ENCODE data around the gene RNF41. TPM values are rescaled to one million over a fixed set of nuclear protein-coding genes. Genes with fewer than 3 reads are reported as not detected.
A peak's percentile ranks its signal among the peaks of the same experiment; 100 is the strongest.

Gene RNF41
- total and polyA plus RNA-seq, 2 experiments from 2014 or later, result 39.4 to 125 TPM

DNA sequence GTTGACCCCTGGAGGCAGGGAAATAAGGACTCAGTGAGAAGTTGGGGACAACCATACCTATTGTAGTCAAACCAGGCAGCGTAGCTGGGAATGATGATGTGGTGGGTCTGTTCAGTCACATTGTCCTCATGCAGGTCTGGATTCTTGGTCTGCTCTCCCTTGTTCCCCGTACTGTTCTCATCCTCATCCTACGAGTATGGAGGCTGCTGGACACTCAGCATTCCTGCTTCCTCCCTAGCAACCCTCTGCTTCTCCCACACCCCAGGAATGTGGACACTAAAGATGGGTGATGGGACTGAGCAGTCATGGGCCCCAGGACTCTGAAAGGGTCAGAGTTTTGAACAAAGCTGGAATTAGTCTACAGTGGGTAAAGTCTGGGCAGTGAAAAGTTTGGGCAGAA is 43.4 kb downstream of the RNF41 start:
- in situ Hi-C loops (cut with MboI), result no loop called here
- H4K20me1 ChIP-seq (ENCODE audit: insufficient read depth), result no peaks in the 10 kb centered on the region
- TF ChIP-seq EZH2phosphoT487 (IDR thresholded peaks at IDR 0.05; ENCODE audit: insufficient read depth, low read depth) (no peak), EZH2 (IDR thresholded peaks at IDR 0.05; ENCODE audit: insufficient read depth, poor library complexity, severe bottlenecking) (no peak)

DNA sequence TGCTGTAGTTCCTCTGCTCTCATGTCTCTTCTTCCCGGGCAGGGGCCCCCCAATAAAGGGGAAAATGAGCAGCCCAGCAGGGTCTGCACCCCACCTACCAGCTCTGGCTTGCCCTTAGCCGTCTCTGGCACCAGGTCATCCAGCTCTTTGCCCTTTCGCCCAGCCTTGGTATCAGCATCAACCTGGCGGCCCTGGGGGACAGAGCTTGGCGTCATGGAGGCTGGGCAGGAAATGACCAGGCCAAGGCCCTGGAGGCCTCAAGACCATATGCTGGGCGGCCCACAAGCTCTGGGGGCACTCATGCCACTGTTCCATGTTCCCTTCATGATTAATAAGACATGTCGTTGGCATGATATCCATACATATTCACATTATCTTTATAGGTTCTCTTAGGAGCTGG is 48.9 kb downstream of the RNF41 start:
- H3K79me2 ChIP-seq (ENCODE audit: insufficient read depth), result no peaks in the 10 kb centered on the region
- TF ChIP-seq EZH2phosphoT487 (IDR thresholded peaks at IDR 0.05; ENCODE audit: insufficient read depth, low read depth), result no peak
- TF ChIP-seq EZH2 (IDR thresholded peaks at IDR 0.05; ENCODE audit: insufficient read depth, poor library complexity, severe bottlenecking), result no peak
- no peaks in the 10 kb centered on the region for H3K9me3 ChIP-seq (ENCODE audit: low read depth)
- H3K27ac ChIP-seq, result no peak overlapping the region
- no peaks in the 10 kb centered on the region for H3K27me3 ChIP-seq (replicated peaks; ENCODE audit: insufficient read depth)
- peaks cover 37% of the 10 kb centered on the region; the same call in 1 of the 2 replicates for H3K36me3 ChIP-seq (ENCODE audit: low read depth)
- no peak overlapping the region for H3K4me2 ChIP-seq (ENCODE audit: unreplicated experiment)
- WGBS, 2 experiments (ENCODE audit: low coverage in 1 of 2, low lambda C conversion rate in 2 of 2, missing lambda C conversion rate in 2 of 2), result 93% methylated on average over 7 of the region's 7 CpGs
- no peak overlapping the region for H3K4me3 ChIP-seq
- DNase-seq, result no peak
- no peak overlapping the region for H3K9ac ChIP-seq
- H2AFZ ChIP-seq, result no peak overlapping the region
- H3K4me1 ChIP-seq (ENCODE audit: insufficient read depth), result no peaks in the 10 kb centered on the region
- in situ Hi-C loops (cut with MboI), result no loop called here
- H4K20me1 ChIP-seq (ENCODE audit: insufficient read depth), result no peaks in the 10 kb centered on the region
- H3K9me2 ChIP-seq (ENCODE audit: insufficient read depth), result no peaks in the 10 kb centered on the region
- H3F3A ChIP-seq (ENCODE audit: insufficient read depth), result peaks cover 2% of the 10 kb centered on the region; the same call in 1 of the 2 replicates

More for the DNA sequence above, 43.4 kb downstream of the RNF41 start:
- no peaks in the 10 kb centered on the region for H3F3A ChIP-seq (ENCODE audit: insufficient read depth)
- H2AFZ ChIP-seq, result no peak overlapping the region
- H3K27ac ChIP-seq, result no peak overlapping the region
- no peak for DNase-seq
- no peak overlapping the region for H3K4me2 ChIP-seq (ENCODE audit: unreplicated experiment)
- H3K36me3 ChIP-seq (ENCODE audit: low read depth), result peaks cover 61% of the 10 kb centered on the region; the same call in 1 of the 2 replicates
- no peaks in the 10 kb centered on the region for H3K4me1 ChIP-seq (ENCODE audit: insufficient read depth)
- no peaks in the 10 kb centered on the region for H3K79me2 ChIP-seq (ENCODE audit: insufficient read depth)
- WGBS, 2 experiments (ENCODE audit: low coverage in 1 of 2, low lambda C conversion rate in 2 of 2, missing lambda C conversion rate in 2 of 2), result 83 to 90% methylated on average over 3 of the region's 3 CpGs
- no peaks in the 10 kb centered on the region for H3K9me2 ChIP-seq (ENCODE audit: insufficient read depth)
- H3K9me3 ChIP-seq (ENCODE audit: low read depth), result no peaks in the 10 kb centered on the region
- no peak overlapping the region for H3K4me3 ChIP-seq
- H3K27me3 ChIP-seq (replicated peaks; ENCODE audit: insufficient read depth), result no peaks in the 10 kb centered on the region
- H3K9ac ChIP-seq, result no peak overlapping the region

DNA sequence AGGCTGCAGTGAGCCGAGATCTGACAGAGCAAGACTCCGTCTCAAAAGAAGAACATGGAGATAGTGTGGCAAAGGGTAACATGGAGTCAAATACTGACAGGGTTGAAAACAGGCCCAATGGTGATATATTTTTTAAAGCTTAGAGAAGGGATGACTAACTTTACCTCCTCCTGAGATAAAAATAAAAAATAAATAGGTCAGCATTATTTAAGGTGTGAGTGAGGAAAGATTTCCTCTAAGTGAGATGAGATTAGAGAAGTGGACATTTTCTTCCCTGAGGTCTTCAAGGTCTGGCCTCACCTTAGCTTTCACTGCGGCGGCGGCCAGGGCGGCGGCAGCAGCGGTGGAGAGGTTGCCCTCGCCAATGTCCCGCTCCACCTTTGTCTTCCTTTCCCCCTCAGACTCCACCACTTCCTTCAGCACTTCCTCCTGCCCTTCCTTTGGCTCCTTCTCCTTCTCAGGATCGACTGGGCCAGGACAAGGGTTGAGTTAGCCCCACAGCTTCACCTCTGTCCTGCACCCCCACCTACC is 52.4 kb downstream of the RNF41 start:
- Histone ChIP-seq H3K27ac (no peak overlapping the region), H3K27me3 (replicated peaks; ENCODE audit: insufficient read depth) (no peaks in the 10 kb centered on the region), H3K9me2 (ENCODE audit: insufficient read depth) (no peaks in the 10 kb centered on the region), H3K4me2 (ENCODE audit: unreplicated experiment) (no peak overlapping the region), H2AFZ (no peak overlapping the region), H3K36me3 (ENCODE audit: low read depth) (peaks cover 20% of the 10 kb centered on the region; the same call in 1 of the 2 replicates), H3K4me3 (no peak overlapping the region), H3K9me3 (ENCODE audit: low read depth) (no peaks in the 10 kb centered on the region), H3F3A (ENCODE audit: insufficient read depth) (peaks cover 30% of the 10 kb centered on the region), H3K79me2 (ENCODE audit: insufficient read depth) (no peaks in the 10 kb centered on the region), H4K20me1 (ENCODE audit: insufficient read depth) (no peaks in the 10 kb centered on the region), H3K9ac (no peak overlapping the region), H3K4me1 (ENCODE audit: insufficient read depth) (no peaks in the 10 kb centered on the region)
- no peak for DNase-seq
- TF ChIP-seq EZH2phosphoT487 (IDR thresholded peaks at IDR 0.05; ENCODE audit: insufficient read depth, low read depth) (no peak), EZH2 (IDR thresholded peaks at IDR 0.05; ENCODE audit: insufficient read depth, poor library complexity, severe bottlenecking) (no peak)
- in situ Hi-C loops (cut with MboI), result no loop called here
- 97 to 100% methylated on average over 11 of the region's 11 CpGs for whole genome bisulfite sequencing, 2 experiments (ENCODE audit: low coverage in 1 of 2, low lambda C conversion rate in 2 of 2, missing lambda C conversion rate in 2 of 2)

DNA sequence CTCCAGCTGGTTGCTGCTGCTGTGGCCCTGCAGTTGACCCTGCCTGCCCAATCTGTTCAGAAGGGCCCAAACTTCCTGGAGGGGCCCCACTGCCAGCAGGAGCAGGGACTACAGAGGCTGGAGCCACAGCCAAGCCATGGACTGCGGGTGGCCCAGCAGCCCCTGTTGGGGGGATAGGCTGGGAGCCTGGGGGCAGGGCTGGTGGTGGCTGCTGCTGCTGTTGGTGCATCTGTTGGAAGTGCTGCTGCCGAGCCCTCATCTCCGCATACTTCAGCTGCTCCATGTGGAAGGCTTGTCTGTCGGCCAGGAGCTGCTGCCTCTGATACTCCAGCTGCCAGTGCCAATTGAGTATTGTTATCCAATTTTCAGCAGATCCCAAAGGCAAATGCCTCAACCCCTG is 56.4 kb downstream of the RNF41 start:
- Histone ChIP-seq H3K4me1 (ENCODE audit: insufficient read depth) (peaks cover 6% of the 10 kb centered on the region; the same call in 1 of the 2 replicates), H3K9me2 (ENCODE audit: insufficient read depth) (no peaks in the 10 kb centered on the region), H3K27ac (0 out of 2 replicates have a peak overlapping the region, but pooled peaks have one; percentile 7), H4K20me1 (ENCODE audit: insufficient read depth) (0 out of 2 replicates have a peak, but pooled peaks cover 6% of the 10 kb centered on the region), H3F3A (ENCODE audit: insufficient read depth) (peaks cover 68% of the 10 kb centered on the region), H3K4me2 (ENCODE audit: unreplicated experiment) (no peak overlapping the region), H3K79me2 (ENCODE audit: insufficient read depth) (peaks cover 15% of the 10 kb centered on the region), H3K4me3 (no peak overlapping the region), H3K36me3 (ENCODE audit: low read depth) (peaks cover 14% of the 10 kb centered on the region), H3K27me3 (replicated peaks; ENCODE audit: insufficient read depth) (no peaks in the 10 kb centered on the region), H2AFZ (no peak overlapping the region), H3K9ac (no peak overlapping the region), H3K9me3 (ENCODE audit: low read depth) (no peaks in the 10 kb centered on the region)
- 55% methylated on average over 4 of the region's 4 CpGs for WGBS, 2 experiments (ENCODE audit: low coverage in 1 of 2, low lambda C conversion rate in 2 of 2, missing lambda C conversion rate in 2 of 2)
- DNase-seq, result peak; percentile 22
- TF ChIP-seq EZH2phosphoT487 (IDR thresholded peaks at IDR 0.05; ENCODE audit: insufficient read depth, low read depth), result no peak
- TF ChIP-seq EZH2 (IDR thresholded peaks at IDR 0.05; ENCODE audit: insufficient read depth, poor library complexity, severe bottlenecking), result no peak
- in situ Hi-C loops (cut with MboI), result no loop called here

All from GM23248 (cell line).